OCI-LY1 (cell line): Measurements from ENCODE around the gene KBTBD8.

Source experiments
- CTCF ChIP-seq: fragments of 200-600 bp; sonication (generic), shearing (Covaris generic); IDR thresholded peaks from 2 replicates; pipeline ENCODE4 v1.5.1; 2017; ENCODE audit warnings: mild to moderate bottlenecking, antibody characterized with exemption, low read length, moderate library complexity, mixed read lengths
- EZH2 ChIP-seq: fragments of 200-600 bp; sonication (generic), shearing (Covaris generic); IDR thresholded peaks from 2 replicates; pipeline ENCODE4 v1.8.0; 2017; ENCODE audit warnings: borderline replicate concordance, mixed run types, mild to moderate bottlenecking, antibody characterized with exemption, low read length, moderate library complexity, mixed read lengths

GRCh38 chr3:66980791-66981190 is 17.3 kb upstream of the KBTBD8 start:
- TF ChIP-seq EZH2 (no peak), CTCF (no peak)
